Measurements from ENCODE around the gene SQSTM1.

Gene SQSTM1

DNA sequence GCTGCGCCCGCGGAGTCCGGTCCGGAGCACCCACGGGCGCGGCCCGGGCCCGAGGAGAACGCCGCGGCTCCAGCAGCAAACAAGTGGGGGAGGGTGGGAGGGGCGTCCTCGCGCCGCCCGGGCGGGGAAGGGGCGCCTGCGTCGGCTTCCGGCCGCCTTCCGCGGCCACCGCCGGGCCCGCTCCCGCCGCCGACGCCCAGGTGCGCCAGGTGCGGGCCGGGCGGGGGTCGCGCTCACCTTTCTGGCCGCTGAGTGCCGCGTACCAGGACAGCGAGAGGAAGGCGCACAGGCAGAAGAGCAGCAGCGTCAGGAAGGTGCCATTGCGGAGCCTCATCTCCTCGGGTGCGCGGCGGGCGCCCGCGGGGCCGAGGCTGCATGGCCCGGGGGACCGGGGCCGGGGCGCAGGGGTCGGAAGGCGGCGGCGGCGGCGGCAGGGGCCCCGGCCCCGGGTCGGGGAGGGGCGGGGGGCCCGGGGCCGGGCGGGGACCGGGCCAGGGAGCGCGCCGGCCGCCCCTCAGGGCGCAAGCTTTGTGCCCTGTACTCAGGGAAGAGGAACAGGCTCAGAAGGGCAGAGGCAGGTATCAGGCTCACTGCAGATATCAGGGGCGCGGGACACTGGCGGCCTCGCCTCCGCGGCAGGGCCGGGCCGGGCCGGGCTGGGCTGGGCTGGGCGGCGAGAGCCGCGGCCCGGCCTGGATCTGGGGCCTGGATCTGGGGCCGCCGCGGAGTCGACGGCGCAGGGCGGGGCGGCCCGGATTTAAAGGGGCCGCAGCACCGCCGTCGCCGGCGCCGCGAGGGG lies 14.3 kb upstream of the SQSTM1 start, which contains the start of gene MGAT4B:
MGAT4B (minus strand) TSS at position 617 of the 799 bp plus-strand sequence; CDS start at position 334, 283 bp downstream.
- peak; percentile 42 for DNase-seq

DNA sequence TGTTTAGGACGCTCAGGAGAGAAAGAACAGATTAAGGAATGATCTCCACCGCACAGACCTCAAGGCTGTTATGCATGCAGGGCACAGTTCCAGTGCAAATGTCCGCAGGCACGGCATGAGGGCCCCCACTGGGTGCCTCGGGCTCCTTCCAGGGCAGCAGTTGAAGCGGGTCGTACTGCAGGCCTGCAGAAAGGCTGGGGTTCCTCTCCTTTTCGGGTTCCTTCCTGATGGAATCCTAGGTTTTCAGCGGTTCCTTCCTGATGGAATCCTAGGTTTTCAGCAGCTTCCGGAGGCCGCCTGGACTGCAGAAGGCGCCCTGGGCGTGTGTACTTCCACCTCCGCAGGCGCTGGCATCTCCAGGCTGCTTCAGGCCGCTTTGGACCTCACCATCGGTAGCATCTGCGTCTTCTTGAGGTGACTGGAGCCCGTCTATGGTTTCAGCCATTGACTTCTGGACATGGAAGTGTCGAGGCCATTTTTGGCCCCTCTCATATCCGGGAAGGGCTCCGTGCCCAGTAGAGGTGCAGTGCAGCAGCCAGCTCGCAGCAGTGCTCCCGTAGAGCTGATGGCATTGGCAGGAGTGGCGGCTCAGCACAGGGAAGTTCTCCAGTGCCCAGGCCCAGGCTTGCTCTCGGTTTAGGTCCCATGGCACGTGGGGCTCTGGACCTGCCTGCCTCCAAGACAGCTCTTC lies 8.4 kb upstream of the SQSTM1 start:
- no peak for DNase-seq

DNA sequence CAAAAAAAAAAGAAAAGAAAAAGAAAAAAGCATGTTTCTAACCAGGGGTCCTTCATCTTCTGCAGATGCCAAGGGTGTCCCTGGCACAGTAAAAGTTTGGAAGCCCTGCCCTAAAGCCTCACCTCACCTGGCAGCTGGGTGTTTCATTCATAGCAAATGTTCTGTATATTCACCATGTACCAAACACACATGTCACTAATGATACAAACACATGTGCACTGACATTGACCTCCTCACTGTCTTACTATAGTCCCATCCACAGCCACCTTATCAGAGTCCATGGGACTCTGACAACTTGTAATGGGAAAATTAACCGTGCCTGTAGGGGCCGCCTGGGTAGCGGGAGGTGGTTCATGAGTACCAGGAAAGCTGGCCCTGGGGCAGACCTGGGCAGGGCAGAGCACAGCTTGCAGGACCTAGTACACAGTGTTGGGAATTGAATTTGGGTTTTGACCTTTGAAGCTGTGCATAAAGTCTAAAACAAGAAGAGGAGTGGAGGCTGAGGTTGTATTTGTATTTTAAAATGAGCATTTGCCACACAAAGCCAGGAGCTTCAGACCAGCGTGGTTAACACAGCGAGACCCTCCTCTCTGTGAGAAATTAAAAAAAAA lies 7.6 kb upstream of the SQSTM1 start:
- DNase-seq = no peak

- no peak for DNase-seq
Observed at GRCh38 chr5:179814090-179814489, 6.6 kb upstream of the SQSTM1 start.

- DNase-seq = no peak
Observed at GRCh38 chr5:179815491-179816249, 5.0 kb upstream of the SQSTM1 start.

DNA sequence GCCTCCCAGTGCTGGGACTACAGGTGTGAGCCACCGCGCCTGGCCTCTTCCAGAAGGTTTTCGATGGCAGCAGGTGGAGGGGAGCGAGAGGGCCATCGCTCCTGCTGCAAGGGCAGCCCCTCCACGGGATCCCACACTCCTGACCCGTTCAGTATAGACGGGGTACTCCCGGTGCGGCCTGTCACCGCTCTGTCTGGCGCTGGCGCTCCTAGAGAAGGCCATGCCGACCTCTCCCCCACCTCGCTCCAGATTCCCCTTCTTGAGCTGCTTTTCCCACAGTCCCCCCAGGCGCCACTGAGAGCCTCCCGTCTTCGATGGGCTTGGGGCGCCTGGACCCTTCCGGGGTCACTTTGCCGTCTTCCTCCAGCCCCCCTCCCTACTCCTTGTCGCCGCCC lies 4.3 kb upstream of the SQSTM1 start:
- no peak for DNase-seq

DNA sequence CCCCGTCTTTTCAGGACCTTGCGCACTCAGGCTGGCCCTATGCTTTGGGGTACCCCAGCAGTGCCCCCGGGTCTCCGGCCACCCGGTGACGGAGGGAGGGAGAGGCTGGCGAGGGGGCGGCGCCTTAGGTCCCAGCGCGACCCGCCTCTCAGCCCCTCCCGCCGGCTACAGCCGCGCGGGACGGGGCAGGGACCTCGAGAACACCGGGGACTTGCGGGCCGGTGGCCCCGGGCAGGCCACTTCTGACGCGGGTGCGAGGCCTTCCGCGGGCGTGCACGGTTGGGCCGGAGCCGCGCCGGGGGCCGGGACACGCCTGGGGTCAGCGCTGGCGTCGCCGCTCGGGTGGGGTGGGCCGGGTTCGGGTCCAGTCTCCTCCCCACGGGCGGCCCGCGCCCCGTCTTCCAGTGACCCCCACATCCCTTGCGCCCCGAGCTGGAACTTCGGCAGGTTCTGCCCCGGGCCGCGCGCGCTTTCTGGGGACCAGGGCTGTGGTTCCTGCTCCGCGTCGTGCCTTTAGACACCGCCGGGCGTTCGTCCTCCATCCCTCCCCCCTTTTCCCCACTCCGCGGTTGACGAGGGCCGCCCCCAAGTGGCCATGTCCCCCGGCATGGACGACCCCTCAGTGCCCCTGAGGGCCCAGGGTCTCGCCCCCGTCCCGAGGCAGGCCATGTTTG lies 3.8 kb upstream of the SQSTM1 start:
- DNase-seq = no peak

DNA sequence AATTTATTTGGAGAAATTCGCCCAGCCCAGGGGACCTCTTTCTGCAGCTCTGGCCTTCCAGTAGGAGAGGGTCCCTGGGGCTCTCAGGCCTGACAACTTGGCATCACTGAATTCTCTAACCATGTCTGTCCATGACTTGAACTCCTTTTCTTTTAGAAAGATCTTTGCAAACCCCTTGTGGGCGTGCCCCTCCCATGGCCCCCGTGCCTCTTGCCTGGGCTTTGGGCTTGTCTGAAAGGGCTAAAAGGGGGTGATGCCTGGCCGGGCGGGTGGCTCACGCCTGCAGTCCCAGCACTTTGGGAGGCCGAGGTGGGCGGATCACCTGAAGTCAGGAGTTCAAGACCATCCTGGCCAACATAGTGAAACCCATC lies 3.2 kb upstream of the SQSTM1 start:
- no peak for DNase-seq

- no peak for DNase-seq
Observed at GRCh38 chr5:179817890-179818745, 2.6 kb upstream of the SQSTM1 start.

DNA sequence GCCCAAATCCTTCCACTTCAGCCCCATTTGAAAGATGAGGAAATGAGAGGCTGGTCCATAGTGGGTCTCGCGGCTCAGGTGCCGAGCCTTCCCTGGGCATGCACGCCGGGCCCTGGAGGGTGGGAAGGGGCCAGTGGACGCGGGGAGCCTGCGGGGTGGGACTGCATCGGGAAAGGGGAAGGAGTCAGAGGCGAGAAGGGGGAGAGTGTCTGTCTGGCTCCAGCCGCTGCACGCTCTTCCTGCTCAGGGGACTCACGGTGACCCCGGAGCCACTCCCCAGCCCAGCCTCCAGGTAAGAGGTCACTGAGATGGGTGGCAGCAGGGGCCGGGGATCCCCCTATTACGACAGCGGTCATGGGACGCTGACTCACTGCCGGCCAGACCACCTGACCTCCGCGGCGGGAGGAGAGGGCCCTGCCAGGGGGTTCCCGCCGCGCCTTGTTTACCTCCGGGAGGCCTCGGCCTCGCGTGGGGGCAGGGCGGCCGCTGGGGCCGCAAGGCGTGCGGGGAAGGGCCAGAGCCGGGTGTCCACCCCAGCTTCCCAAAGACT lies 1.9 kb upstream of the SQSTM1 start:
- peak; percentile 61 for DNase-seq

GRCh38 chr5:179819296-179820126 lies 1.2 kb upstream of the SQSTM1 start:
- peak; percentile 22 for DNase-seq

DNA sequence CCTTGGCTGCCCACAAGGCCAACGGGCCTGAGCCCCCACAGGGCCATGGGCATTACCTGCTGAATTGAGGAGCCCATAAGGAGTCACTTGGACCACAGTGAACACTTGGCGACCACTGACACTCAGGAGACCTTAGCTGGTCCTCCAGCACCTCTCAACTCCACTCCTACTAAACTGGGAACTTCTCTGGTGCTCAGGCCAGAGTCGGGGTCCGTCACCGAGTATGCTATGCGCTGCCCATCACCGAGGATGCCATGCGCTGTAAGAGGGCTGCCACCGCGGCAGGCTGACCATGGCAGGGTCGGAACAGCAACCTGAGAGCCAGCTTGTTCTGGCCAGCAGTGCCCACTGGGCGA lies 600 bp upstream of the SQSTM1 start:
- DNase-seq = no peak

DNA sequence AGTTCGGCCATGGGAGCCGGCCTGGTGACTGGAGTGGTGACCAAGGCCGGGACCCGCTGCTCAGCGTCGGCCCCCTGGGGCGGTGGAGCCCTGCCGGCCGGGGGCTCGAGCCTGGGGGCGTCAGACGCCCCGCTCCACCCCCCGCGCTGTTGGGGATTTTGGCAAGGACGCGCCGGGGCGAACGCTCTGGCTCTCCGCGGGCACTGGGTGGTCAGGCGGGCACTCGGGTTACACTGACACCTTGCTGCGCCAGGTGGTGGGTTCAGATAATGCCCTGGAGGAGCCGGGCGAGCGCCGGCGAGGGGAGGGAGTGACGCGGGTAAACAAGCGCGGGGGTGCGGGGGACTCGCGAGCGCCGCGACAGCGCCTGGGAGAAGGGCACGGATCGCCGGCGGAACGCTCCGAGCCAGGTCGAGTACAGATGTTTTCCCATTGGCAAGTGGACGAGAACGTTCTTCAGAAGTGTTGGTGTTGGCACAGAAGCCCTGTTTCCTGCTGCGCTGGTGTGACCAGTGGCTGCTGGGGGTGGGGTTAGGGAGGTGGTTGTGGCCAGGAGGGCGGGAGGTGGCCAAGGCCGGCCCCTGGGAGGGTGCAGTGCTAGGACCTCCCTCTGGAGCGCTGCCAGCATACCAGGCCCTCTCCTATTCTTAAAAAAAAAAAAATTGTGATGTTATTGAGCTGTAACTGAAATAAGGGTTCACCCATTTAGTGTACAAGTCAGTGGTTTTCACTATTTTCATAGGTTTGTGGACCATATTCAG lies 773 bp downstream of the SQSTM1 start:
- DNase-seq = peak; percentile 65

DNA sequence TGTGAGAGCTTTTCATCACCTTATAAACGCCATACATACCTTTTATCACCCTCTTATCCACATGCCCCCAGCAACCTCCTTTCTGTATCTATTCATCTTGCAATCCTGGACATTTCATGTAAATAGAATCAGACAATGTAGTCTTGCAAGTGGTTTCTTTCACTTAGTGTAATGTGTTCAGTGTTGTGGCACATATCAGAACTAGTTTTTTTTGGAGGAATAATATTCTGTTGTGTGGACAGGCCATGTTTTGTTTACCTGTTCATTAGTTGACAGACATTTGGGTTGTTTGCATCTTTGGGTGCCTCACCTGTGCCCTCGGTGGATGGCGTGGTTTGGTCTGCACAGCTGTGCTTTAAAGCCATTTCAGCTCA lies 1.3 kb downstream of the SQSTM1 start:
- no peak for DNase-seq

DNA sequence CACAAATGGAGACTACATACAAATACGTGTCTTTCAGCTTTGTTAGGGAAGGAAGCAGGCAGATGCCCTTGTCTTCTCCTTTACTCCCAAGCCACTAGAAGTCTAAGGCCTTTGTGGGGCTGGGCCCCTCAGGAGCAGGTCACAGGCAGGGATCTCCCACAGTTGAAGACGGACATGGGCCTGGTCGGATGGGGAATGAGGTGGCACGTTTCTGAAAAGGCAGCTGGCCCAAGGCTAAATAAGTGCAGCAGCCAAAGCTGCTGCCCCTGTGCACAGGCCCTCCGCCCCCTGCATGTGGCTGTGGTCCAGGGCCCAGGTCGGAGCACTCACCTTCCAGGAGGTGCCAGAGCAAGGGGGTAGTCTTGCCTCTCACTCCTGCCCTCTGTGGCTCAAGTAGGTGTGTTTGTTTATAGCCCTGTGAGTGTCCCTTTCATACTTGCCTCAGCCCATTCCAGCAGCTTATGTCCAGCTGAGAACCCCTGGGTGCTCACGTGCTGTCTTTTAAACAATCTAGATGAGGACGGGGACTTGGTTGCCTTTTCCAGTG lies 1.8 kb downstream of the SQSTM1 start:
- no peak for DNase-seq

DNA sequence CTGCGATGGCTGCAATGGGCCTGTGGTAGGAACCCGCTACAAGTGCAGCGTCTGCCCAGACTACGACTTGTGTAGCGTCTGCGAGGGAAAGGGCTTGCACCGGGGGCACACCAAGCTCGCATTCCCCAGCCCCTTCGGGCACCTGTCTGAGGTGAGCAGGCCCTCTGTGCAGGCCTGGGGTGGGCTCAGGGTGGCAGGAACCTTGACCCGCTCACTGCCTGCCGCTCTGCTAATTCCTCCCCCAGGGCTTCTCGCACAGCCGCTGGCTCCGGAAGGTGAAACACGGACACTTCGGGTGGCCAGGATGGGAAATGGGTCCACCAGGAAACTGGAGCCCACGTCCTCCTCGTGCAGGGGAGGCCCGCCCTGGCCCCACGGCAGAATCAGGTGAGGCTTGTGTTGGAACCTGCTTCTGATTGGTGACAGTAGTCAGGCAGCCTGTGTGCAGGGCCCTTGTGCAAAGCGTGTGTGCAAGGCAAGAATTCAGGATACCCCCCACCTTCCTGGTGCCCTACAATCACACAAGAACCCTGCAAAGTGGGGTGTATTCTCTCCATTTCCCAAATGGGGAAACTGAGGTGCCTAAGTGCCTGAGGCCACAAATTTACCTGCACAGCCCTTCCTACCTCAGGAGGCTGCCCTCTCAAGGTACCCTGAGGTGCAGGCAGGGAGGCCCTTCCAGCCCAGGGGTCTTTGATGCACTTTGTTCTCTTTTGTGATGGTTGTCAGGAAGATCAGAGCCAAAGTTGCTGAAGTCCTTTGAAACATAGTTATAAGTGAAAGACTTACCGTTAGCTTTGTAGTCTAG lies 3.4 kb downstream of the SQSTM1 start:
- DNase-seq = no peak

GRCh38 chr5:179824745-179825112 lies 4.0 kb downstream of the SQSTM1 start:
- no peak for DNase-seq

DNA sequence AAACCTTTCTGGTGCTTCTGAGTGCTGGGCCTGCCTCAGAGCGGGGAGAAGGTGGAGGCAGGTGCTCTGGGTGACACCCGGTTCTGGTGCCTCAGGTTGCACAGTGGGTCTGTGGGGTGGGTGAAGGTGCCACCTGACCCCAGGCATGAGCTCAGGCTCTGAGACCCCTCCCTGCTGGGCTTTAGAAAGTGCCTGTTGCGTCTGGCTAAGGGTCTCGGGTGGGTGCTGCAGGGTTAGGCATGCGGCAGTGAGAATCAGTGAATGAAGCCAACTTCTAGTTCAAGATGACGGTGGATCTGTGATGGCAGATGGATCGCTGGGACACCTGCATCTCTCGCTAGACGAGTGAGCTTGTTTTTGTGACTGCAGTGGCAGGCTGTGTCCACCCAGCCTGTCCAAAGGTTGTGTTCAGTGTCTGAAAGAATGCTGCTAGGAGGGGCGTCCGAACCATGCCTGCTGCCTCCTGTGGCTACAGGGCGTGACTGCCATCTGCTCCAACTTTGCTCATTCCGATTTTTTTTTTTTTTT lies 5.0 kb downstream of the SQSTM1 start:
- DNase-seq = no peak
